Fibroblast of pulmonary artery (primary cell): ENCODE results near the gene TMEM187.

ENCODE experiments used
- DNase-seq: peaks from one replicate; pipeline ENCODE4 v3.0.0-alpha.2; 2010; ENCODE audit warnings: low read depth
- H3K4me3 ChIP-seq: replicated peaks from 2 replicates; pipeline ENCODE4 v1.5.1; 2011; ENCODE audit warnings: low read depth, mild to moderate bottlenecking, control low read depth, low read length, moderate library complexity
- TF ChIP-seq, protein P1 (sequence below): IDR thresholded peaks from 2 replicates; pipeline ENCODE4 v1.5.1; 2011; ENCODE audit warnings: mild to moderate bottlenecking, control low read depth, low read length, inconsistent platforms; ENCODE audit errors: missing control alignments

TMEM187 gene

DNA sequence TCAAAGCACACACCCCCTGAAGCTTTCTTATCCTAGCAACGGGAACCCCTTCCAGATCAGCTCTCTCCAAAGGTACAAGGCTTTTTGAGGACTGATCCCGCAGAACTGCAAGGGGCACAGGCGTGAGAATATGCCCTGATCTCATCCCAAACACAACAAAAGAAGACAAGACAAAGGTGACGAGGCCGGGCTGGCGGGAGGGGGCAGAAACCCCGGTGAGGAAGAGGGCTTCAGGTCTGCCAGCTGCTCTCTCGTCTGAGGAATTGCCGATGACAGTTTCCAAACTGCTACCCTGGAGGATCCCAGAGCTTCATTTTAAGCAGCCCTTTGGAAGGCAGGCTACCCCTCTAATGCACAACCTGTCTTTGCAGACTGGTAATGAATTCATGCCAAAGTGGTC lies 4.3 kb upstream of the TMEM187 start:
- TF ChIP-seq, protein P1, sequence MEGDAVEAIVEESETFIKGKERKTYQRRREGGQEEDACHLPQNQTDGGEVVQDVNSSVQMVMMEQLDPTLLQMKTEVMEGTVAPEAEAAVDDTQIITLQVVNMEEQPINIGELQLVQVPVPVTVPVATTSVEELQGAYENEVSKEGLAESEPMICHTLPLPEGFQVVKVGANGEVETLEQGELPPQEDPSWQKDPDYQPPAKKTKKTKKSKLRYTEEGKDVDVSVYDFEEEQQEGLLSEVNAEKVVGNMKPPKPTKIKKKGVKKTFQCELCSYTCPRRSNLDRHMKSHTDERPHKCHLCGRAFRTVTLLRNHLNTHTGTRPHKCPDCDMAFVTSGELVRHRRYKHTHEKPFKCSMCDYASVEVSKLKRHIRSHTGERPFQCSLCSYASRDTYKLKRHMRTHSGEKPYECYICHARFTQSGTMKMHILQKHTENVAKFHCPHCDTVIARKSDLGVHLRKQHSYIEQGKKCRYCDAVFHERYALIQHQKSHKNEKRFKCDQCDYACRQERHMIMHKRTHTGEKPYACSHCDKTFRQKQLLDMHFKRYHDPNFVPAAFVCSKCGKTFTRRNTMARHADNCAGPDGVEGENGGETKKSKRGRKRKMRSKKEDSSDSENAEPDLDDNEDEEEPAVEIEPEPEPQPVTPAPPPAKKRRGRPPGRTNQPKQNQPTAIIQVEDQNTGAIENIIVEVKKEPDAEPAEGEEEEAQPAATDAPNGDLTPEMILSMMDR: no peak
- no peak for DNase-seq
- peak overlapping the region; percentile 89 for H3K4me3 ChIP-seq

DNA sequence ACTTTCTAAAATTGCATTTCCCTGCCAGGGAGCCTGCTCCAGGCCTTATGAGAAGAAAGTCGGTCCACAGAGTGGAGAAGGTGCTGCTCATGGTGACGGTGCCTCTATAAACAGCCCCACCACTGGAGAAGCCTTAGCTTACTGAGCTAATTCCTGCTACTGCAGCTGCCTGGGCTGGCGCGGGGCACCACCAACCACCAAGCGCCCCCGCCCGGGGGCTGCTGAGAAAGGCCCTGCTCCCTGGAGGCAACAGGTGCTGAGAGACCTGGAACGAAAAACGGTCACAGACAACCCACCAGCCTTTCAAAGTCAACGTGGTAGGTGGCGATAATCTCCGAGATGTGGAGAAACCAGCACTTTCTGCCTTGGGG lies 3.8 kb upstream of the TMEM187 start:
- DNase-seq: no peak

DNA sequence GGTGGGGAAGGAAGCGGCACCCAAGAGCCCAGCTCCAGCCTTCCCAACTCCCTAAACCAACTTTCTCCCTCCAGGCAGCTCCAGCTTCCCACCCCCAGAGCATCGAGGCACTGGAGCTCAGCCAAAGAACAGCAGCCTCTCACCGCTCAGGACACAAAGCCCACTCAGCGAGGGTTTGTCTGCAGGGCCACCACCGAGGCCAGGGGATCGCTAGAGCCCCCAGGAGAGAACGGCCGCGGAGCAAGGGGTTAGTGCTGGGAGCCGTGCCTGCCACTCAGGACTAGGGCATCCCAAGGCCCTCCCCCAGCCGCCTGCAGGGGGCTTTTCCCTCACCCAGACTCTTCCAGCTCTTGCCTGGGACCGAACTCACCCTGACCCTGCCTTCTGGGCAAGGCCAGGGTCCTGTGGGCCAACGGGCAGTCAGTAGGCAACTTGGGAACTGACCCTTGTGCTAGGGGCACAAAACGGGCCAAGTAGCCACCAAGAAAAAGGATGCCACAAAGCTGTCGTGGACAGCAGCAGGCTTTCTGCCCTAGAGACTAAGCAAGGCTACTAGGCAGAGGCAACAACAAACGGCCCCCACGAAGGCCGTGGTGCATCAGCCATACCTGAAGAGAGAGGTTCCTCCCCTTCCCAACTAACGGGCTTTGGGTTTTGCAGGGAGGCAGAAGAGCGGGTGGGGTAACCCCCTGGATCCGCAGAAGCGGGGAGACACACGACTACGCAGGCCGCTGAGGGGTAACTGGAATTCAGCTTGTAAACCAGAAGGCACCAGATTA lies 3.2 kb upstream of the TMEM187 start:
- TF ChIP-seq, protein P1: no peak
- H3K4me3 ChIP-seq: peak overlapping the region; percentile 89
- no peak for DNase-seq

More for the DNA sequence above, 3.8 kb upstream of the TMEM187 start:
- peak overlapping the region; percentile 89 for H3K4me3 ChIP-seq
- TF ChIP-seq, protein P1: no peak

DNA sequence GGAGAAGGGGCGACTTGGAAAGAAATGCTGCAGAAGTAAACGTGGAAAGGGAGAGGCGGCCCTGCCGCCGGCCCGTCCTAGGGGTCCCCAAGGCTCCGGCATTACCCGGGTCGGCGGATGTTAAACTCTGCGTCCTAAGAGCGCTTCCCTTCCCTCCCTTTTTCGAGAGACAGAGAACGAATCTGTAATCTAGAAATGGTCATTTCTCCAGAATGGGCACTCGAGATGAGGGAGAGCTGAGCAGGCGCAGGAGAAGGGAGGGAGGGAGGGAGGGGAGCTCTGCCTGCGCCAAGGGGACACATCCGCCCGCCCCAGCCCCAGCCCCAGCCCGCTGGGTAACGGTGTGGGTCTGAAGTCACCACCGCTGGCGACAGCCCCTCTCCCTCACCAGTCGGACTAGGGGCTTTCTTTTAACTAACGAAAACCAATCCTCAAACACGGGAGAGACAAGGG lies 2.6 kb upstream of the TMEM187 start:
- peak overlapping the region; percentile 89 for H3K4me3 ChIP-seq
- peak; percentile 35 for DNase-seq
- TF ChIP-seq, protein P1: no peak

DNA sequence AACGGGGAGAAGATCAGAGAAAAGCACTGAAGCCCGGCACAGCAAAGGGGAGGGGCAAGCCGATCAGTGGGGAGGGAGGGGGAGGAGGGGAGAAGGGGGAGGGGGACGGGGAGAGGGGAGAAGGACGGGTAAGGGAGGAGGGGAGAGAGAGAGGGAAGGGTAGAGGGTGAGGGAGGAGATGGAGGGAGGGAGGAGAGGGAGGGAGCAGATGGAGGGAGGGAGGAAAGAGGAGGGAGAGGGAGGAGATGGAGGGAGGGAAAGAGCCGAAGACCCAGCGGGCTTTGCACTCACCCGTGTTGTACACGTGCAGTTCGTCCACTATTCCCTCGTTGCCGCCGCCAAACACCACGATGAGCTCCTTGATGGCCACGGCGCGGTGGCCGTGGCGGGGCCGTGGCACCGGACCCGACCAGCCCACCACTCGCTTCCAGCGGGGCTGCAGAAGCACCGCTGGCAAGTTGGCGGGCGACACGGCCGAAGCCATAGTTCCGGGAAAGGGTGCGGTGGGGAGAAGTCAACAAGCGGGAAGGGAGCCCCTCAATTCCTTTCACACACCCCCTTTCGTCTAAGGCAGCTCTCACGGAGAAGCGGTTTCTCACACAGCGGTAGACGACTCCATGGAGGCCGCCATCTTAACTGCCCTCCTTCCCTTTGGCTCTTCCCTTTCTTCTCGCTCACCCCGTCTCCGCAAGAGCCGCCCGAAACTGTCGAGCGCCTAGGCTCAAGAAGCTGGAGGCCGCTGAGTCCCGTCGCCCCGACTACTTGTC lies 2.0 kb upstream of the TMEM187 start:
- peak overlapping the region; percentile 89 for H3K4me3 ChIP-seq
- peak; percentile 74 for DNase-seq
- TF ChIP-seq, protein P1: no peak

DNA sequence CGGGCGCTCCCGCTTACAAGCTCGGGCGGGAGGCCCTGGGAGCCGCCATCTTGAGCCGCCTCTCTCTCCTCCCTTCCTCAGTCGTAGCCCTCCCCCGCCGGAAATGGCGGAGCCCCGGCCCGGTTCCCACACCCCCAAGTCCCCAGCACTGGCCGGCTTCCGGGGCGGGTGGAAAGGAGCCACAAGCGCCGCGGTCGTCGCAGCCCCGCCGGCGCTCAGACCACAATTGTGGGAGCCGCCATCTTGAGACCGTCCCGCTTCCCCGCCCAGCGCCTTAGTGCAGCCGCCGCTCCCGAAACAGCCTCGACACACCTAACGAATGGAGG lies 1.5 kb upstream of the TMEM187 start:
- peak; percentile 86 for DNase-seq
- H3K4me3 ChIP-seq: peak overlapping the region; percentile 89
- TF ChIP-seq, protein P1: no peak
